Psoas muscle (tissue), 8 donors: Measurements from ENCODE around the gene KCND3. TPM values are rescaled to one million over a fixed set of nuclear protein-coding genes. Genes with fewer than 3 reads are reported as not detected.
A peak's percentile ranks its signal among the peaks of the same experiment; 100 is the strongest.

Source experiments
- ATAC-seq, 4 donors: fragments of 200-7000 bp; cut with Tn5 transposase; one replicate each; pipeline ENCODE4 v1.9.1; 2020; ENCODE audit warnings: moderate library complexity in 3 of 4, mild to moderate bottlenecking in 2 of 4
- DNase-seq, 2 donors: peaks; one replicate each; pipeline ENCODE4 v3.0.0-alpha.2; 2020
- H3K27ac ChIP-seq: fragments of 200-600 bp; one replicate; pipeline ENCODE4 v1.8.0; 2022
- H3K27me3 ChIP-seq, 3 donors: fragments of 200-600 bp in 1 of 3; one replicate each; pipeline versions ENCODE4 v1.6.1 to v1.8.0; 2013 to 2022; ENCODE audit warnings: low read length in 2 of 3, mild to moderate bottlenecking in 2 of 3, moderate library complexity in 1 of 3; ENCODE audit not compliant: insufficient read depth in 3 of 3
- H3K36me3 ChIP-seq, 2 donors: fragments of 200-600 bp in 1 of 2; one replicate each; pipeline versions ENCODE4 v1.6.1 to v1.8.0; 2013 to 2022; ENCODE audit warnings: low read depth in 1 of 2, mild to moderate bottlenecking in 1 of 2, moderate library complexity in 1 of 2; ENCODE audit not compliant: insufficient read depth in 1 of 2
- H3K4me1 ChIP-seq: fragments of 200-600 bp; one replicate; pipeline ENCODE4 v1.8.0; 2022
- H3K4me3 ChIP-seq: fragments of 200-600 bp; one replicate; pipeline ENCODE4 v1.8.0; 2022; ENCODE audit warnings: mild to moderate bottlenecking
- H3K9me3 ChIP-seq: fragments of 200-600 bp; one replicate; pipeline ENCODE4 v1.8.0; 2022
- WGBS, 3 donors: extraction: QIAGEN DNeasy Blood & Tissue Kit; methylation state at CpG; one replicate each; pipeline versions ENCODE4 v1.1.6 to v1.1.7; 2013; 5-methylcytosine and 5-hydroxymethylcytosine counted together
- intact Hi-C, 2 donors: fragments of 100-400 bp; cut with DNase I; formaldehyde crosslinking; loops; one replicate each; pipeline versions ENCODE4 v1.11.0 to v1.14.2; 2022
- polyA plus RNA-seq, 3 donors: library from polyadenylated mRNA; stranded (reverse); fragments of 200-250 nt; gene quantifications; one replicate each; pipeline ENCODE4 v1.2.3, GENCODE V29; 2013
- total RNA-seq, 4 donors: library from RNA; stranded (reverse); fragmentation: NEBNext Ultra II Directional in 2 of 4; extraction: Animal tissue kit (Norgen Biotek cat#: 25700) in 2 of 4; gene quantifications; one replicate each; pipeline versions ENCODE4 v1.2.1 to v1.2.4, GENCODE V29; 2021 to 2023
- TF ChIP-seq, protein P1 (sequence below): fragments of 200-600 bp; IDR thresholded peaks from one replicate; pipeline ENCODE4 v1.8.0; 2022; ENCODE audit warnings: antibody characterized with exemption
- donor health status: healthy with polysubstance abuse.
- donor health status: DM: no; HTN: no; CAD: no; lungs with moderate emphysema.
- donor health status: Bipolar disorder and iron deficiency.
- donor health status: healthy.
- donor health status: DM: yes; HTN: yes; CAD: no.
- donor health status: DM: no; HTN: no; CAD: no.
- donor health status: DM: no; HTN: no; CAD: no.
- donor health status: DM: yes; HTN: yes; CAD: no.

Gene KCND3
- total and polyA plus RNA-seq, 7 donors, result 0.53 to 4.1 (median 1.3) TPM

DNA sequence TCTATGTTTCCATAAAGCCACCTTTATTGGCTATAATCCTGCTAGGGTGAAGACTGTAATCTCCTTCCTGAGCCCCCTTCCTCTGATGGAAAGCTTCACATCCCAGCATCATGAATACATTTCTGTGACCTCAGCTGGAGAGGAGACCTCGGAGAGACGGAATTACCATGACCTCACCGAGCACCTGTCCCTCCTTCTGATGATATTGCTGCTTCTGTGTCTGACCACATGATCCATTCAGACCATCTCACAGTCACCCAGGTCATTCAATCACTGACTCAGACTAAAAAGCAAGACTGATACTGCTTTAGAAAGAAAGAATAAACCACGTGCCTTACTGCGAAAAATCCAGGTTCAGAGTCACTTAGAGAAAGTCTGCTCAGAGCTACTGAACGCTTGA lies 8.8 kb downstream of the KCND3 start:
- Histone ChIP-seq H3K9me3 (no peaks in the 10 kb centered on the region), H3K27ac (peak overlapping the region; percentile 46), H3K4me1 (peaks cover 19% of the 10 kb centered on the region), H3K36me3 (peaks cover 0 to 13% of the 10 kb centered on the region in 2 donors), H3K27me3 (no peaks in the 10 kb centered on the region), H3K4me3 (no peak overlapping the region)
- ATAC-seq (peak; percentile 51 to 88 (median 76)), DNase-seq (no peak)
- intact Hi-C loops, result no loop called here
- TF ChIP-seq, protein P1, sequence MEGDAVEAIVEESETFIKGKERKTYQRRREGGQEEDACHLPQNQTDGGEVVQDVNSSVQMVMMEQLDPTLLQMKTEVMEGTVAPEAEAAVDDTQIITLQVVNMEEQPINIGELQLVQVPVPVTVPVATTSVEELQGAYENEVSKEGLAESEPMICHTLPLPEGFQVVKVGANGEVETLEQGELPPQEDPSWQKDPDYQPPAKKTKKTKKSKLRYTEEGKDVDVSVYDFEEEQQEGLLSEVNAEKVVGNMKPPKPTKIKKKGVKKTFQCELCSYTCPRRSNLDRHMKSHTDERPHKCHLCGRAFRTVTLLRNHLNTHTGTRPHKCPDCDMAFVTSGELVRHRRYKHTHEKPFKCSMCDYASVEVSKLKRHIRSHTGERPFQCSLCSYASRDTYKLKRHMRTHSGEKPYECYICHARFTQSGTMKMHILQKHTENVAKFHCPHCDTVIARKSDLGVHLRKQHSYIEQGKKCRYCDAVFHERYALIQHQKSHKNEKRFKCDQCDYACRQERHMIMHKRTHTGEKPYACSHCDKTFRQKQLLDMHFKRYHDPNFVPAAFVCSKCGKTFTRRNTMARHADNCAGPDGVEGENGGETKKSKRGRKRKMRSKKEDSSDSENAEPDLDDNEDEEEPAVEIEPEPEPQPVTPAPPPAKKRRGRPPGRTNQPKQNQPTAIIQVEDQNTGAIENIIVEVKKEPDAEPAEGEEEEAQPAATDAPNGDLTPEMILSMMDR, result no peak
- WGBS, 3 donors, result 45 to 55% (median 50%) methylated on average over 6 of the region's 6 CpGs

DNA sequence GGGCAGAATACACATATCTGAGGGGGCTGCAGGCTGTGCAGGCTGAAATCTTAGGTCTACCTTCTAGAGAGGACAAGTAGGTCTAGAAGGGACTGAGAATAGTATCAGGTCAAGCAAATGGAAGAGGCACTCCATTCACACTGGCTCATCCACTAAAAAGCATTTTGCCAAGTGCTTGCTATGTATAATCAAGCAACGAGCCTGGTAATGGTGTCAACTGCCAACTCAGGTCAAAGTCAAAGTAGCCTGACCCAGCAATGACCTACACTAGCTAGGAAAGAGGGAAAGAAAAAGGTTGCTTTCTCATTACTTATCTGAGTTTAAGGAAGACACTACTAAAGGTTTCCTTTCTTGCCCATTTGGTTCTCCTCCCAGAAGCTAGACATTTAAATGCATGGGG lies 10.8 kb downstream of the KCND3 start:
- 4 to 15% (median 5%) methylated on average over 1 of the region's 1 CpG for WGBS, 3 donors
- DNase-seq (no peak), ATAC-seq (peak in 1 of 4 donors; percentile 28)
- H3K36me3 ChIP-seq, result peaks cover 0 to 18% of the 10 kb centered on the region in 2 donors
- H3K9me3 ChIP-seq, result no peaks in the 10 kb centered on the region
- intact Hi-C loops, result no loop called here
- H3K4me1 ChIP-seq, result peaks cover 16% of the 10 kb centered on the region
- no peaks in the 10 kb centered on the region for H3K27me3 ChIP-seq
- TF ChIP-seq, protein P1, result no peak
- no peak overlapping the region for H3K4me3 ChIP-seq
- H3K27ac ChIP-seq, result no peak overlapping the region

DNA sequence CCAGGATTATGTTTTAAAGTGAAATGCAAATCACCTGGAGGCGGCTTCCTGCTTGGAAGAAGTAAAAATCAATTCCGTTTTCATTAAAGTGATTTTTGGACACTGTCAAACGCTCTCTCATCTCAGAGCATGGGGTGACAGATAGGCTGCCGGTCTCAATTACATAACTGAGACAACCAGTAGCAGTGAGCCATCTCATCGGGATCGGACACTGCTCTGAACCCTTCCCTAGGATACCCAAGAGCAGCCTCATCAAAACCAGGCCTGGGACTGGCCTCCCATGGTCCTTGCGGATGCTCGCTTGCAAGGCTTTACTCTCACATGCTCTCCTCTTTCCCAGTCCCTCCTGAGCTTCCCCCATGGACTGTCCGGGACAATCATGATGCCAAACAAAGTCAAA lies 12.1 kb downstream of the KCND3 start:
- Histone ChIP-seq H3K27me3 (no peaks in the 10 kb centered on the region), H3K36me3 (peaks cover 0 to 17% of the 10 kb centered on the region in 2 donors), H3K9me3 (no peaks in the 10 kb centered on the region), H3K4me3 (no peak overlapping the region), H3K27ac (no peak overlapping the region), H3K4me1 (peaks cover 16% of the 10 kb centered on the region)
- DNase-seq (no peak), ATAC-seq (no peak)
- intact Hi-C loops, result no loop called here
- TF ChIP-seq, protein P1, result no peak
- 78 to 85% (median 81%) methylated on average over 9 of the region's 9 CpGs for WGBS, 3 donors

DNA sequence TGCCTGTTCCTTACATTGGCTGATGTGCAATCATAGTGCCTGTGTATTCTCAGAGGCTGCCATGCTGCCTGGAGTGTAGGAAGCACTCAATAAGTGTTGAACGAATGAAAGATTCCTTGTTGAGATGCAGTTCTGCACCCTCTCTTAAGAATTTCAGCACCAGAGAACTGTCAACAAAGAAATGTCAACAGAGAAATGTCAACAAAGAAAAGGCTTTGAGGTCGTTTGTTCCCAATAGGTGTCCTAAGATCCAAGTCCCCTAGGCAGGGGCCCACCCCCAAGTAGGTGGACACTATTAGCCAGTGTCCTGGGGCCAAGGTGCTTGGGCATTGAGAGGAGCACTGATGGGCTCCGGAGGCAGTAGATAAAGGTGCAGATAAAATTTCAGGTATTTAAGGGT lies 12.6 kb downstream of the KCND3 start:
- no peaks in the 10 kb centered on the region for H3K9me3 ChIP-seq
- peaks cover 16% of the 10 kb centered on the region for H3K4me1 ChIP-seq
- H3K4me3 ChIP-seq, result no peak overlapping the region
- peaks cover 0 to 11% of the 10 kb centered on the region in 2 donors for H3K36me3 ChIP-seq
- TF ChIP-seq, protein P1, result no peak
- intact Hi-C loops, result no loop called here
- no peak overlapping the region for H3K27ac ChIP-seq
- 56 to 67% (median 63%) methylated on average over 3 of the region's 3 CpGs for WGBS, 3 donors
- DNase-seq (no peak), ATAC-seq (no peak)
- H3K27me3 ChIP-seq, result no peaks in the 10 kb centered on the region

DNA sequence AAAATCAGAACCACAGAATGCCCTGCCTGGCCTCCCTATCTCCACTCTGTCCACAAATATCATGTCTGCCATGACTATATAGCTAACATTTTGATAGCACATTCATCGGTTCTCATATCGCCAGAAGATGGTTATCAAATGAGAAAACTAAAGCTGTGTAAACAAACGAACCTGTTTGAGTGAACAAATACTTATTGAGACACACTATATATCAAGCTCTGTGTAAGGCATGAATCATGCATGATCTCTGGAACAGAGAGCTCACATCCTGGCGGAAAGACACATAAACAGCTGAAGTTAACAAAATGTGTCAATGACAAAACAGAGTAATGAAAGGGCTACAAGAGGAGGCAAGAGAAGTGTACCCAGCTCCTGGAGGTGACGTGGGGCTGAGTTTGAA lies 13.1 kb downstream of the KCND3 start:
- H3K36me3 ChIP-seq, result peaks cover 0 to 6% of the 10 kb centered on the region in 2 donors
- intact Hi-C loops, result no loop called here
- DNase-seq, result no peak
- H3K27ac ChIP-seq, result no peak overlapping the region
- no peak overlapping the region for H3K4me3 ChIP-seq
- H3K4me1 ChIP-seq, result peaks cover 16% of the 10 kb centered on the region
- TF ChIP-seq, protein P1, result no peak
- peaks cover 0 to 3% (median 0%) of the 10 kb centered on the region in 3 donors for H3K27me3 ChIP-seq
- 78 to 82% (median 80%) methylated on average over 5 of the region's 5 CpGs for WGBS, 3 donors
- no peak for ATAC-seq
- H3K9me3 ChIP-seq, result no peaks in the 10 kb centered on the region
